CD4-positive, alpha-beta T cell treated with Interleukin-12 subunit alpha and Interleukin-12 subunit beta, for 1 hour (primary cell): ENCODE results near the gene GABRR2.
"Not testable (repeated sequence)": the region's sequence is repeated elsewhere in the genome, so short reads cannot be mapped to it uniquely, and the experiment has no call there.

ENCODE experiments used
- DNase-seq: peaks from one replicate; pipeline ENCODE4 v3.0.0-alpha.2; 2020

GABRR2 gene

DNA sequence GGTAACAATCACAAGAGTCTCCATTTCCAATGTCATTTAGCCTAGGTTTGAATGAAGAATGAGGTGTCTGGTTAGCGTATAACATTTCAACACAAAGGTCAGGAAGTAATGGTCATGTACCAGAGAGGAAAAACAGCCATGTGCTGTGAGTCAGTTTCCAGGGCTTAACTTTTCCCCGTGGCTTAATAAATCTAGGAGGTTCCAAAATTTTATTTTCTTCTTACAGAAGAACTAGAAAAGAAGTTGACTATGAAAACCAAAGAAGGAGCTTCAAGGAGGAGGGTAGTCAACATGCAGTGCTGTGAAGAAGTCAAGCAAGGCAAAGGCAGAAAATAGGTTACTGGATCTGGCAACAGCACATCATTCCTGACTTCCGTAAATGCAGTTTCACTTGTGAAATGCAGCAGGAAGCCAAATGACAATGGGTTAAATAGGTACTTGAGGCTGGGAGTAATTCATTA lies 8.4 kb upstream of the GABRR2 start:
- no peak for DNase-seq

GRCh38 chr6:89321131-89321970 lies 6.3 kb upstream of the GABRR2 start:
- no peak for DNase-seq

GRCh38 chr6:89320012-89320559 lies 5.0 kb upstream of the GABRR2 start:
- no peak for DNase-seq

- DNase-seq = no peak
These were observed 2.0 kb upstream of the GABRR2 start for GRCh38 chr6:89317067-89317466.

DNA sequence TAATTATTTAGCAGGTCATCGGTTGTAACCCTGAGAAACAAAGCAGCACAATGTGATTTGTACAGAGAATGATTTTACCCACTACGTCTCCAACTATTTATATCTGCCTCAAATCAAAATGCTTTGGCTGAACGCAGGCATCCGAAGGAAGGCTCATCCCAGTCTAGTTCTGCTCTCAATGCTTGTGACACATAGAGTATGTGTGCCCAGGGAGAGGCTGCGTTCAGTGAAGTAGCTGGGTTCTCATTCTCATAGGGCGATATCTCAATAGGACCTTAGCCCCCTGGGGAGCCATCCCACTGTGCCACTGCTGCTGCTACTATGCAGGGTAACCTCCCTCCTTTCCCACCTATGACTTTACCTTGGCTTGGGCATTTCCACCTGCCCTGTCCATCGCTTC lies 407 bp downstream of the GABRR2 start:
- no peak for DNase-seq

- no peak for DNase-seq
These were observed 2.1 kb downstream of the GABRR2 start for GRCh38 chr6:89313006-89313405.

- DNase-seq = no peak
These were observed 3.1 kb downstream of the GABRR2 start for GRCh38 chr6:89311853-89312531.

- DNase-seq = no peak
These were observed 3.6 kb downstream of the GABRR2 start for GRCh38 chr6:89311530-89311852.

DNA sequence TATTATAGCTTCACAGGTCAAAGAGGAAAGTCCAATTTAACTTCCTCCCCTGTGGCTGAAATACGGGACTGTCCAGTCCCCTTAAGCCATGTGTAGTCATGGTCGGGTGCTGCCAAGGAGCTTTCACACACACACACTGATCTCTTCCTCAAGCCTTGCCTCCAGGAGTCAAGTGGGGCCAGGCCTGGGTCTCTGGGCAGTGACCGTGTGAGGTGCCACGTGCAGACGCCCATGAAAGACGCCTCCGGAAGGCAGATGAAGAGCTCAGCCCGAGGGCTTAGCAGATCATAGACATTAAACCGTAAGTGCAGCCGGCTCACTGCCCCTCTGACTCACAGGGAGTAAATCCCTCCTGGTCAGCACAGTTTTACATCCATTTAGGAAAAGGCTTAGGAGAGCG lies 4.2 kb downstream of the GABRR2 start:
- no peak for DNase-seq

DNA sequence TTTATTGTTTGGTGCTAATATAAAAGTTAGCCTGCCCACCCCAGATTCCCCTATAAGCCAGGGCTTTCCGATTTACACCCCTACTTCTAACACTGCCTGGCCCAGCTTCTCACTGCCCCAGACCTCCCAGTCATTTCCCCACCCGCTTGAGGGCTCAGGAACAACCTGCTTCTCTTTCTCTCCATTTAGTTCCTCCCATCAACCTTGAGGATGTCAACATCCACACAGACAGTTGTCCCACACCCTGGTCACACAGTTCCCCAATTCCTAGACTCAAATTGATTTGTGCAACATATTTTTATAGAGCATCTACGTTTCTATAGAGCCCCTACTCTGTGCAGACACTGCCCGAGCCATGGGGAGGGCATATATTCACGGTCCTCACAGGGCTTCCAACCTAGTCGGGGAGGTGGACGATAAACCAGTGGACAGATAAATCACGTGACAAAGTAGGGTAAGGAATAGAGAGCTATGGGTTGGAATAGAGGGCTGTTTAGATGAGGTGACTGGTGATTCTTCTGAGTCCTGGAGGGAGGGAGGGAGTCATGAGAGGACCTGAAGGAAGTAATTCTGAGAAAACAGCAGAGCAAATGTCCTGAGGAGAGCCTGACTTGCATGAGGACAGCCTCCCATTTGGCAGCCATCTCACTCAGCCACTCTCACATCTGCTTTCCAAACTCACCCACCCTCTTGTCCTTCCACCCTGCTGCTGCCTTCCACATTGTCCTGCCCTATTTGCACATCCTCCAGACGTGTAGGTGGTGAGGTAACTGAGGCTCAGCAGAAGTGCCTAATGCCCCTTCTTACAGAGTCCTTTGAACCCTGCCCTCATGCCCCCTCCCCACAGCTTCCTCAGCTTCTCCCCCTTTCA lies 6.3 kb downstream of the GABRR2 start:
- DNase-seq = no peak

DNA sequence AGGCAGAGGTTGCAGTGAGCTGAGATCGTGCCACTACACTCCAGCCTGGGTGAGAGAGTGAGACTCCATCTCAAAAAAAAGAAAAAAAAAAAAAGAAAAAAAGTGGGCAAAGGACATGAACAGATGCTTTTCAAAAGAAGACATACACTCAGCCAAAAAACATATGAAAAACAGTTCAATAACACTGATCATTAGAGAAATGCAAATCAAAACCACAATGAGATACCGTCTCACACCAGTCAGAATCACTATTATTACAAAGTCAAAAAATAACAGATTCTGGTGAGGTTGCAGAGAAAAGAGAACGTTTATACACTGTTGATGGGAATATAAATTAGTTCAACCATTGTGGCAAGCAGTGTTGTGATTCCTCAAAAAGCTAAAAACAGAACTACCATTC lies 10.6 kb downstream of the GABRR2 start:
- DNase-seq = not testable (repeated sequence)

- DNase-seq = no peak
These were observed 12.2 kb downstream of the GABRR2 start for GRCh38 chr6:89302936-89303335.

DNA sequence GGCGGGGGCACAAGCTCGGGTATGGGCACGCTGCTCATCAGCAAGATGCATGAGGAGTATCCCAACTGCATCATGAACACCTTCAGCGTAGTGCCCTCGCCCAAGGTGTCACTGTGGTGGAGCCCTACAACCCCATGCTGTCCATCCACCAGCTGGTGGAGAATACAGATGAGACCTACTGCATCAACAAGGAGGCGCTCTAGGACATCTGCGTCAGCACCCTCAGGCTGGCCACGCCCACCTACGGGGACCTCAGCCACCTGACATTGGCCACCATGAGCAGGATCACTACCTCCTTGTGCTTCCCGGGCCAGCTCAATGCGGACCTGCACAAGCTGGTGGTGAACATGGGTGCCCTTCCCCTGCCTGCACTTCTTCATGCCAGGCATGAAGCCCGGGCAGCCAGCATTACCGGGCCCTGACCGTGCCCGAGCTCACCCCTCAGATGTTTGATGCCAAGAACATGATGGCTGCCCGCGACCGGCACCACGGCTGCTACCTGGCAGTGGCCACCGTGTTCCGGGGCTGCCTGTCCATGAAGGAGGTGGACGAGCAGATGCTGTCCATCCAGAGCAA lies 12.8 kb downstream of the GABRR2 start:
- no peak for DNase-seq

DNA sequence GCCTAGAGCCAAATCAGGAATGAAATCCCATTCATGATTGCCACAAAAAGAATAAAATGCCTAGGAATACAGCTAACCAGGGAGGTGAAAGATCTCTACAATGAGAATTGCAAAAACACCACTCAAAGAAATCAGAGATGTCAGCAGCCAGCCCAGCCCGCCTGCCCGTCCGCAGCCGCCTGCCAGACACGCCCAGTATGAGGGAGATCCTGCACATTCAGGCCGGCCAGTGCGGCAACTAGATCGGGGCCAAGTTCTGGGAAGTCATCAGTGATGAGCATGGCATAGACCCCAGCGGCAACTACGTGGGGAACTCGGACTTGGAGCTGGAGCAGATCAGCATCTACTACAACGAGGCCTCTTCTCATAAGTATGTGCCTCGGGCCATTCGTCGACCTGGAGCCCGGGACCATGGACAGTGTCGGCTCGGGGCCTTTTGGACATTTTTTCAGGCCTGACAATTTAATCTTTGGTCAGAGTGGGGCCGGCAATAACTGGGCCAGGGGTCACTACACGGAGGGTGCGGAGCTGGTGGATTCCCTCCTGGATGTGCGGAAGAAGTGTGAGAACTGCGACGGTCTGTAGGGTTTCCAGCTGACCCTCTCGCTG lies 13.4 kb downstream of the GABRR2 start:
- DNase-seq = no peak

GRCh38 chr6:89299466-89299850 lies 15.6 kb downstream of the GABRR2 start:
- no peak for DNase-seq

DNA sequence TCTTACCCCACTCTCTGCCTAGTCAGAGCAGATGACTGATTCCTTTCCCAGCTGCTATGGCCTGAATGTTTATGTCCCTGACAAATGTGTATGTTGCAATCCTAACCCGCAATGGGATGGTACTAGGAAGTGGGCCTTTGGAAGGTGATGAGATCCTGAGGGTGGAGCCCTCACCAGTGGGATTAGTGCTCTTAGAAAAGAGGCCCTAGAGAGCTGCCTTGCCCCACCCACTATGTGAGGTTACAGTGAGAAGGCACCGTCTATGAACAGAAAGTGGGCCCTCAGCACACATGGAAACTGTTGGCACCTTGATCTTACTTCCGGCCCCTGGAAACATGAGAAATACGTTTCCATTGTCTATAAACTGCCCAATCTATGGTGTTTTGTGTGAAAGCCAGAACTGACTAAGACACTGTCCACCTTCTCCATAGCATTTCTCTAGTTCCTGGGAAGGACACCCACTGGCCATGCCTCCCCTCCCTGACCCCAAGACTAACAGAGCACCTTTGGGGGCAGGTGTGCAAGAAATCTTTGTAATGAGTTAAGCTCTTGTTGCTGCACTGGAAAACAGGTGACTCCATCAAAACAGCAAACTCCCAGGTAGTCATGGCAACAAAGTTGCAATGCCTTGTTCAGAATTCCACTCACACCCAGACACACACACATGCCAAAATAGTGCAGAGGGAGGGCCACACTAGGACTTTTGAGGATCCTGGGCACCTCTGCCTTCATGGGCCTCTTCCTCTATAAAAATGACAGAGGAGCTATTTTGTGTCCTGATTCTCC lies 16.2 kb downstream of the GABRR2 start:
- DNase-seq = peak; percentile 52

GRCh38 chr6:89297695-89298351 lies 17.3 kb downstream of the GABRR2 start:
- peak; percentile 64 for DNase-seq

- DNase-seq = no peak
These were observed 19.1 kb downstream of the GABRR2 start for GRCh38 chr6:89295981-89296380.

DNA sequence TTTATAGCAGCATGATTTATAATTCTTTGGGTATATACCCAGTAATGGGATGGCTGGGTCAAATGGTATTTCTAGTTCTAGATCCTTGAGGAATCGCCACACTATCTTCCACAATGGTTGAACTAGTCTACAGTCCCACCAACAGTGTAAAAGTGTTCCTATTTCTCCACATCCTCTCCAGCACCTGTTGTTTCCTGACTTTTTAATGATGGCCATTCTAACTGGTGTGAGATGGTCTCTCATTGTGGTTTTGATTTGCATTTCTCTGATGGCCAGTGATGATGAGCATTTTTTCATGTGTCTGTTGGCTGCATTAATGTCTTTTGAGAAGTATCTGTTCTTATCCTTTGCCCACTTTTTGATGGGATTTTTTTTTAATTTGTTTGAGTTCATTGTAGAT lies 20.0 kb downstream of the GABRR2 start:
- not testable (repeated sequence) for DNase-seq

- no peak for DNase-seq
These were observed 23.8 kb downstream of the GABRR2 start for GRCh38 chr6:89291256-89291819.
